ENCODE measurements around the gene AHNAK.

The AHNAK gene

GRCh38 chr11:62427630-62428233, 118.9 kb downstream of the AHNAK start:
- H3K4me1 Mint-ChIP-seq, result peaks cover 54% of the 10 kb centered on the region
- no peak for DNase-seq
- no peak overlapping the region for H3K4me3 Mint-ChIP-seq
- peaks cover 4% of the 10 kb centered on the region for H3K36me3 Mint-ChIP-seq (ENCODE audit: low read depth)
- H3K27ac Mint-ChIP-seq, result no peak overlapping the region
- peaks cover 16% of the 10 kb centered on the region for H3K27me3 Mint-ChIP-seq (ENCODE audit: low read depth, poor library complexity)
- H3K9me3 Mint-ChIP-seq, result peaks cover 13% of the 10 kb centered on the region
- no peak for TF ChIP-seq CTCF (IDR thresholded peaks at IDR 0.05)

- TF ChIP-seq CTCF (IDR thresholded peaks at IDR 0.05), result no peak
- H3K27ac Mint-ChIP-seq, result no peak overlapping the region
- no peaks in the 10 kb centered on the region for H3K9me3 Mint-ChIP-seq
- peaks cover 47% of the 10 kb centered on the region for H3K4me1 Mint-ChIP-seq
- no peak overlapping the region for H3K4me3 Mint-ChIP-seq
- H3K27me3 Mint-ChIP-seq (ENCODE audit: low read depth, poor library complexity), result peaks cover 18% of the 10 kb centered on the region
- no peaks in the 10 kb centered on the region for H3K36me3 Mint-ChIP-seq (ENCODE audit: low read depth)
- no peak for DNase-seq
These were observed 123.6 kb downstream of the AHNAK start for GRCh38 chr11:62423012-62423411.

- H3K27ac Mint-ChIP-seq, result no peak overlapping the region
- DNase-seq, result no peak
- no peaks in the 10 kb centered on the region for H3K9me3 Mint-ChIP-seq
- no peak for TF ChIP-seq CTCF (IDR thresholded peaks at IDR 0.05)
- peaks cover 20% of the 10 kb centered on the region for H3K27me3 Mint-ChIP-seq (ENCODE audit: low read depth, poor library complexity)
- H3K4me1 Mint-ChIP-seq, result peaks cover 48% of the 10 kb centered on the region
- no peaks in the 10 kb centered on the region for H3K36me3 Mint-ChIP-seq (ENCODE audit: low read depth)
- no peak overlapping the region for H3K4me3 Mint-ChIP-seq
These were observed 124.6 kb downstream of the AHNAK start for GRCh38 chr11:62421996-62422395.

GRCh38 chr11:62420882-62421281, 125.7 kb downstream of the AHNAK start:
- Mint-ChIP-seq H3K27ac (no peak overlapping the region), H3K4me3 (no peak overlapping the region), H3K27me3 (ENCODE audit: low read depth, poor library complexity) (peaks cover 17% of the 10 kb centered on the region), H3K4me1 (peaks cover 38% of the 10 kb centered on the region), H3K9me3 (no peaks in the 10 kb centered on the region), H3K36me3 (ENCODE audit: low read depth) (no peaks in the 10 kb centered on the region)
- no peak for TF ChIP-seq CTCF (IDR thresholded peaks at IDR 0.05)
- DNase-seq, result no peak

- peak overlapping the region; percentile 8 for H3K27ac Mint-ChIP-seq
- H3K27me3 Mint-ChIP-seq (ENCODE audit: low read depth, poor library complexity), result peaks cover 13% of the 10 kb centered on the region
- no peak for TF ChIP-seq CTCF (IDR thresholded peaks at IDR 0.05)
- DNase-seq, result no peak
- no peaks in the 10 kb centered on the region for H3K9me3 Mint-ChIP-seq
- H3K36me3 Mint-ChIP-seq (ENCODE audit: low read depth), result no peaks in the 10 kb centered on the region
- H3K4me1 Mint-ChIP-seq, result peaks cover 38% of the 10 kb centered on the region
- H3K4me3 Mint-ChIP-seq, result no peak overlapping the region
These were observed 126.7 kb downstream of the AHNAK start for GRCh38 chr11:62419943-62420342.

- no peak for DNase-seq
- Mint-ChIP-seq H3K27ac (peak overlapping the region; percentile 8), H3K4me1 (peaks cover 35% of the 10 kb centered on the region), H3K9me3 (no peaks in the 10 kb centered on the region), H3K36me3 (ENCODE audit: low read depth) (no peaks in the 10 kb centered on the region), H3K4me3 (no peak overlapping the region), H3K27me3 (ENCODE audit: low read depth, poor library complexity) (peaks cover 13% of the 10 kb centered on the region)
- TF ChIP-seq CTCF (IDR thresholded peaks at IDR 0.05), result no peak
These were observed 127.2 kb downstream of the AHNAK start for GRCh38 chr11:62419314-62419929.

All from nephron progenitor cell (in vitro differentiated cells).